Fibroblast of skin of back (primary cell): ENCODE results near the gene TMEM14C. TPM values are rescaled to one million over a fixed set of nuclear protein-coding genes. Genes with fewer than 3 reads are reported as not detected.

Source experiments
- DNase-seq: peaks from one replicate; pipeline ENCODE4 v3.0.0-alpha.2; 2013
- polyA plus RNA-seq, 2 experiments: library from polyadenylated mRNA; unstranded; fragments of 120-200 nt; gene quantifications; one replicate each; pipeline ENCODE4 v1.2.1, GENCODE V29; 2013; ENCODE audit not compliant: insufficient read length in 2 of 2

Gene TMEM14C
- polyA plus RNA-seq (2013, experiment 1 of 2; ENCODE audit: insufficient read length), result 99.8 TPM
- polyA plus RNA-seq (2013, experiment 2 of 2; ENCODE audit: insufficient read length), result 101 TPM

- DNase-seq, result peak; percentile 97
Observed at GRCh38 chr6:10722820-10723566, at the start of gene TMEM14C. TMEM14C (plus strand) TSS chr6:10723070; CDS start chr6:10724614, 1,544 bp downstream.

- DNase-seq, result no peak
Observed at GRCh38 chr6:10676403-10676802, 46.5 kb upstream of the TMEM14C start.

- DNase-seq, result no peak
Observed at GRCh38 chr6:10678456-10678855, 44.4 kb upstream of the TMEM14C start.

- DNase-seq, result no peak
Observed at GRCh38 chr6:10681795-10682194, 41.1 kb upstream of the TMEM14C start.

GRCh38 chr6:10682355-10682988 lies 40.4 kb upstream of the TMEM14C start:
- DNase-seq, result no peak

- no peak for DNase-seq
Observed at GRCh38 chr6:10684618-10685017, 38.3 kb upstream of the TMEM14C start.

GRCh38 chr6:10685092-10685915 lies 37.6 kb upstream of the TMEM14C start:
- DNase-seq, result no peak

GRCh38 chr6:10686901-10687300 lies 36.0 kb upstream of the TMEM14C start:
- DNase-seq, result no peak

- no peak for DNase-seq
Observed at GRCh38 chr6:10687582-10687981, 35.3 kb upstream of the TMEM14C start.

- no peak for DNase-seq
Observed at GRCh38 chr6:10690651-10691445, 32.0 kb upstream of the TMEM14C start.

GRCh38 chr6:10692965-10693538 lies 29.8 kb upstream of the TMEM14C start:
- no peak for DNase-seq

- DNase-seq, result peak; percentile 93
Observed at GRCh38 chr6:10694302-10695085, 28.4 kb upstream of the TMEM14C start, which contains the start of the genes C6orf52 and PAK1IP1. C6orf52 (minus strand) TSS chr6:10694616; CDS start chr6:10687550, 7,066 bp downstream. PAK1IP1 (plus strand) TSS chr6:10694972; CDS start chr6:10694986, 14 bp downstream.

GRCh38 chr6:10695086-10695657 lies 27.7 kb upstream of the TMEM14C start:
- no peak for DNase-seq

GRCh38 chr6:10696655-10697054 lies 26.2 kb upstream of the TMEM14C start:
- no peak for DNase-seq

GRCh38 chr6:10713962-10714361 lies 8.9 kb upstream of the TMEM14C start:
- DNase-seq, result no peak

- DNase-seq, result peak; percentile 36
Observed at GRCh38 chr6:10719296-10719963, 3.4 kb upstream of the TMEM14C start.

- DNase-seq, result no peak
Observed at GRCh38 chr6:10719964-10720264, 3.0 kb upstream of the TMEM14C start.

GRCh38 chr6:10720265-10720959 lies 2.5 kb upstream of the TMEM14C start:
- DNase-seq, result peak; percentile 31
